CD4-positive, alpha-beta T cell treated with Interleukin-2 at 100 ng/mL for 4 hours (primary cell): Measurements from ENCODE around the gene MCM6.

Experiments used
- DNase-seq: peaks from one replicate; pipeline ENCODE4 v3.0.0-alpha.2; 2020; ENCODE audit warnings: low spot score

The MCM6 gene

DNA sequence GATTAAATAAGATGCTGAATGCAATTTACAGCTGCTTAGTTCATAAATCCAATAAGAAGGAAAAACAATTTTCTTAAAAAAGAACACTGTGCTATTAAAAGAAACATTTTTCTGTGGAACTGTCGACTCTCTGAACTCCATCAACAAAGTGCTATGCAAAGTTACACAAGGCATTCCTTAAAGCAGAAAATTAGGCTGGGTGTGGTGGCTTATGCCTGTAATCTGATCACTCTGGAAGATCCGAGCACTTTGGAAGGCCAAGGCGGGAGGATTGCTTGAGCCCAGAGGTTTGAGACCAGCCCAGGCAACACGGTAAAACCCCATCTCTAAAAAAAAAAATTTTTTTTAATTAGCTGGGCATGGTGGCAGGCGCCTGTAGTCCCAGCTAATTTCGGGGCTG is 13.0 kb downstream of the MCM6 start:
- DNase-seq = no peak

DNA sequence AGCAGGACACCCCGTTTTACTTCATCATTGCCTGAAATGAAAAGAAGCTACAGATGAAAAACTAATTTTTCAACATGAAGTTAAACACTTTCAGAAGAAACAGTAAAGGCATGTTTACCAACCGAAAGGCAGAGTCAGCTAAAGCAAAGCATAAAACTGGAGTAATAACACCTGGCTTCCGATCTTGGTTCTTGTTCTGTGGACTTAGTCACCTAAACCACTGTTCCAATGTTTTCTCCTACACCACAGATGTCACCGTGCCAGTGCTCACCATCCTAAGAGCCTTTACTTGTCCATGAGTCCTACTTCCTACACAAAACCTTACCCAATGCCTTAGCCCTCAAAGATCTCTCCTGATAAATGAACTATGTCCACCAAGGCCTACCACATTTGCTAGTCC is 13.5 kb downstream of the MCM6 start:
- DNase-seq = no peak

GRCh38 chr2:135853401-135853800 is 22.8 kb downstream of the MCM6 start:
- DNase-seq = no peak

DNA sequence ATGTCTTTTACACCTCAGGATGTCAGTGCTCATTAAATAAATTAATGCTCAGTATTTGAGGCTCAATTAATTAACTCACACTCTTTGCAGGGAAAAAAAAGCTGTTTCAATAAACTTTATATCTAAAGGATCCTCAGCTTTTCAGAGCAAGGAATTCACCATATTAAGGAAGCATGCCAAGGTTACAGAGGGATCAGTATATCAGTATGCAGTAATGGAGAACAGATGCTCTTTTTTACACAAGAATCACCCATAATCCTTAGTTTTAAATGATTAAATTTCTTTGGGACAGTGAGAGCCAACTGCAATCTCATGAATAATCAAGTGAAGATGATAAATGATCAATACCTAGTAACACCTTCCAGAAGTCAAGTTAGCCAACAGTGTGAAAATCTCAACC is 24.4 kb downstream of the MCM6 start:
- DNase-seq = no peak

DNA sequence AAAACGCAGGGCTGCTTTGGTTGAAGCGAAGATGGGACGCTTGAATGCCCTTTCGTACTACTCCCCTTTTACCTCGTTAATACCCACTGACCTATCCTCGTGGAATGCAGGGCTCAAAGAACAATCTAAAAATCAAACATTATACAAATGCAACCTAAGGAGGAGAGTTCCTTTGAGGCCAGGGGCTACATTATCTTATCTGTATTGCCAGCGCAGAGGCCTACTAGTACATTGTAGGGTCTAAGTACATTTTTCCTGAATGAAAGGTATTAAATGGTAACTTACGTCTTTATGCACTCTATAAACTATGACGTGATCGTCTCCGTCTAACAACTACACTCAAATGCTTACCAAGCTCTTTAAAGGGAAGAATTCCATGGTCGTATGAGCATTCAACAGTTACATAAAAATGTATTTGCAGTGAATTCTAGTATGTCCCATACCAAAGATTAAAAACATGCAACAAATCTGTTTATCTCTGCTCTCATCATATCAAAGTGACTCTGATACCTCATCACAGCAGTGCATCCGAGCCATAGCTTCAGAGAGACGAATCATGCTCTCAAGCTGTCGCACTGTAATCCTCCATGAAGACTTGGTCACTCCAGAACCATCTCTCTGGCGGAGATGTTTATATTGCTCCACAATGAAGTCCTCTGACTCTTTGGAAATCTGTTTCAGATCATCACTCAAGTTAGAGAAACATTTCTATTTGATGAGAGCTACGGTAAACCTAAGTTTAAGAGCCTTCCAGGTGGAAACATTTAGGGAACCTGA is 25.2 kb downstream of the MCM6 start:
- no peak for DNase-seq

DNA sequence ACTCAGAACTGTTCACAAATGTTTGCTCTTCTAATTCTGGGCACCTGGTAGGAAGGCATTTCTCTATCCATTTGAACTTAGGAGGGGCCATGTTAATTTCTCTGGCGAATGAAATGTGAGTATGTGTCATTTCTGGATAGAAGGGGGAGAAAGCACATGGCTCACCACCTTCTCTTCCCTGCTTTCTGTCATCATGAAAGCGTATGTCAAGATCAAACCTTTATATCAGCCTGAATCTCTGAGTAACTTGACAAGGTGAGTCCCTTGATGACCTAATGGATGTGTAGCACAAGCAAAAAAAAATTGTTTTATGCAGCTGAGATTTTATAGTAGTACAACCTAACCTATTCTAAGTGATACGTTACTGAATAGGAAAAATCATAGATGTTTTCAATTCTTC is 27.2 kb downstream of the MCM6 start:
- no peak for DNase-seq

DNA sequence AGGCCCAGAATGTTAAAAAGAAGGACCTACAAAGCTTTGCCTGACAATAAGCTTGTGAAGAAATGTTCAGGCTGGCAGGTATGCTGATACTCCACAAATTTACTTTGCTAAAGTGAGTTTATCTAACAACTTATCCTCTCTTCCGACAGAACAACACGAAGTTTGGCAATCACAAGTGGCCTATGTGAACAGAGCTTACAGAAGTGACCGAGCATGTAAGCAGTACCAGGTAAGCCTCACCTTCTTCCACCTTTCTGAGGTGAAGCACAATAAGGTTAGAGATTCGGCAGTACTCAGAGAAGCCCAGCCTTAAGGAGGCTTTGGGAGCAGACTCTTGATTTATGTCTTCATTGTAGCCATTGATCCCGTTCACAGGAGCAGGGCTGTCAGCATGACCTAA is 30.2 kb downstream of the MCM6 start:
- no peak for DNase-seq

DNA sequence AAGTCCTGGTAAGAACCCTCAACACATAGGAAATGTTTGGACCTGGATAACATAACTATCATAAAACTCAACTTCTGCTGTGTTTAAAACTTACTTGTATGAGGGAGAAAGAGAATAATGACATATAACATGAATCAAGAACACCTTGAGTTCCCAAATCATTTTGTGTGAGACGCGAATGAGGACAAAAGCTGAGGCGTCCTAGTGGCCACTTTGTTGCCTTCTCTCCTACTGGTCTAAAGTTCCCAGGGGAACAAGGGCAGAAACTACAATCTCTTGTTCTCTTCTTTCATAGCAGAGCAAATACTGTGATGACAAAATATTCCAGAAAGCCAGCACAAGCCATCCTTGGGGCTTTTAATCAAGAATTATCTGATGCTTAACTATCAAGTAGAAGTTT is 31.0 kb downstream of the MCM6 start:
- no peak for DNase-seq

DNA sequence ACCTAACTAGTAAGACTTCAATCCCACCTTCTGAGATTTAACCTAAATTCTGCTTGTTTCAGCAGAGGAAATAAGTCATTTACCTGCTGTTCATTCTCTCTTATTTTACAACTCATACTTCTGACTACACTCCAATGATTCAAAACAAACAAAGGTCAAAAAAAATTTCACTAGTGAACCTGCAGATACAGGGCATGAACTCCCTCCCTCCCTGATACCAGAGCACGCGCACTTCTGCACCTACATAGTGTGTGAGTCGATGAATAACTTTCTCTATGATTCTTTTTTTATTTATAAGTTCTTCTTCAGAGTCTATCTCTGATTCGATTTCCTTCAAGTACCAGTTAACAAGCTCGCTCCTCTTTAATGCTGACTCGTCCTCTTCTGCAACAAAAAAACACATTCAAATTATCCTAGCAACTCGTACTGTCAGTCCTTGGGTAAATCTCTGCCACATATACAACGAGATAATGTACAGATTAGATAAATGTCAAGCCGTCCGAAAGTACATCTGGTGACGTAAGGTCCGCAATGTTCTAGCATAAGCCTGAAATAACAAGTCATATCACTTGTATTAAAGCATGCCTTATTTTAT is 31.8 kb downstream of the MCM6 start:
- DNase-seq = no peak

DNA sequence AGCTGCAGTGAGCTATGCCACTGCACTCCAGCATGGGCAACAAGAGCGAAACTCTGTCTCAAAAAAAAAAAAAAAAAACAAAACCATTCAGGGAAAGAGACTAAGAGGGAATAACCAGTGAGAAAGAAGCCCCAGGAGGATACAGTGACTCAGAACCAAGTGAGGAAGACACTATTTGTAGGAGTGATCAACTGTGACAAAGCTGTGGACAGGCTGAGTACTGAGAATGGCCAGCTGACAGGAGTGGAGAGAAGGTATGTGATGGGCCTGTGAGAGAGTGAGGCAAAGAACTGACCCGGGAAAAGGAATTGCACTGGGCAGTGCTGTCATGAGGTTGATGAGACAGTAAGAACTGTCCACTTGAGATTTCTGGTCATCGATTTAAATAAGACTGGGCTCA is 32.6 kb downstream of the MCM6 start:
- DNase-seq = no peak

DNA sequence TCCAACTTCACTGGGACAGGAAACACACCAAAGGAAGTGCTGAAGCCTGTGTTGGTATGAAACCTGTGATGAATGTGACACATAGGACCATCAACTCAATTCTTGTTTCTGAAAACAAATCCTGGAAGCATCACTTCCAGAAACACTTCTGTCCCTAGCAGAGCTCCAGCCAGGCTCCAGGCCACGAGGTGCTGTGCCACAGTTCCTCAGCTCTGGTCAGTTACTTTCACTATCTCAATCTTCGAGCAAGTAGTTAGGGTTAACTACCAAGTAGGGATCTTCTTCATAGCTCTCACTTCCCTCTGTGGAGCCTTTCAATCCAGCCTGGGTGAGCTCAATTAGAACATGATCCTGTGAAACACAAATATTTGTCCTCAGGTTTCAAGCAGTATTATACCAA is 35.6 kb downstream of the MCM6 start:
- DNase-seq = no peak

- no peak for DNase-seq
Measured at GRCh38 chr2:135839713-135840112, 36.5 kb downstream of the MCM6 start.

GRCh38 chr2:135838502-135838901 is 37.7 kb downstream of the MCM6 start:
- DNase-seq = no peak

DNA sequence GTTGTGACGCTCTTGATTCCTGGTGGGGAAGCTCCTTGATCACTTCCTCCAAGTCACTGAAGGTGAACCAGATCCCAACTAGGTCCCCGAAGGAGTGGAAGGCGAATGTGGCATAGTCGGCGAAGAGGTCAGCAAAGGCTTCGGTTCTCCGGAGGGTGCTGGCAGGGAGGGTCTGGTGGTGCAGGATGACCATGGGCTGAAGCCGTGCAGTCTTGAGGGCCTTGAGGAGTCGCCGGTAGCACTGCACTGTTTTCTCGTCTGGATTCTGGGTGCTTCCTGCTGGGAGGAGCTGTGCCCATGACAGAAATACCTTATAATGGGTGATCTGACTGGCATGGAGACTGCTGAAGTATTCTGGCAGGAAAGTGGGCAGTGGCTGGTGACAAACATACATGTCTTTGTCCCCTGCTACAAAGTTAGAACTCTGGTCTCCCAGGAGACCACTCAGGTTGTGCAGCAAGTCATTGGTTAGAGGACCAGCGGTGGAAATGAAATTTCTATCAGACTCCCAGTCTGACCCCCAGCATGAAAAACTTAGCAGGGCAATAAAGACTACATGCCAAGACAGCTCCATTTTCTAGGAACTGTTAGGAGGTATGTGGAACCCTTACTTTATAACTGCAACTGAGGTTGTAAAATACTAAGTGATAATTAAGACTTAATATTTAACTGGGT is 39.5 kb downstream of the MCM6 start, which contains the start of gene LCT:
TSS of gene LCT (minus strand) at position 589 of the 675 bp plus-strand sequence. CDS start at position 574, 15 bp downstream.
- DNase-seq = no peak

DNA sequence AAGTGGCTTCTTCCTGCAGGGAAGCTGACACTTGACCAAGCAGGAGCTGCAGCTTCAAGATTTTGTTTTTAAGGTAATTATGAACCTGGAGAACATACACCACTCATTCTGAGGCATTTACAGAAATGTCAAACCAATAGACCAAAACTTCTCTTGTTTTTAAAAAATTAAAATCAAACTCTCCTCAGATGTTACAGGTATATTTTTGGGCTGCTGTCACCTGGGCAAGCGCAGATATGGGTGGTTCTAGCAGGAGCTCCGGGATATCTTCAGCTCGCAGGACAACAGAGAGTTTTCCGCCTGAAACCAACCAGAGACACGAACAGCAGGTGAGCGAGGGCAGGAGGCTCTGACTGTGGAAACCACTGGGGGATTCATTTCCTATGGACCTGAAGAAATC is 43.4 kb downstream of the MCM6 start:
- DNase-seq = no peak

GRCh38 chr2:135831180-135831812 is 44.9 kb downstream of the MCM6 start:
- DNase-seq = no peak

DNA sequence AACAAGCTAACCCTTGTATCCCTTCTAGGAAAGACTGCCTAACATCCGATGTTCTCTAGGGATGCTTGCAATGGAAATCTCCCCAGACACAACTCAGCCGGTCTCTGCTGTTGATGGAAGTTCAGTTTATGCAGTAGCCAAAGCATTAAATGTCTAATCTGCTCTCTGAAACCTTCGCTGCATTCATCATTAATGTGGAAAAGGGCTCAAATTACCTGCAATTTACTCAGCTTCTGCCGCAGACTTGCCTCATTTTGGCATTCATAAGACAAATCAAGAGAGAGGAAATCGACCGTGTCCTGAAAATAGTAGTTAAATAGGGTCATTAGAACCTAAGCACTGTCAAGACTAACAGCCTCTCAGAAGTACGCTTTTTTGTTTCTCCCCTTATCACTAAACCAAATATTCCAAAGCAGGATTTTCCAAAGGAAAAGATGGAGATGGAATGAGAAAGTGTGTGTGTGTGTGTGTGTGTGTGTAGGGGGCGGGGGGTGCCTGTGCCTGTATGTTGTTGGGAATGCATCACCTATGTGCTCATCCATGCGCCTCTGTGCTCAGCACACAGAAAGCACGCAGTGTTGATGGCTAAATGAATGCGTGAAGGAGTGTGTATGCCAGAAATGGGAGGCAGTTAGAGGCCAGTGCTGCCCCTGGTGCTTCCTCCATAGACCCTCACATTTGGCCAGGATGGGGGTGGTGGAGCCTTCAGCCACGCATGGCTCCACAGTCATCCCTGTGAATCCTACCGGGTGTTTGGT is 46.7 kb downstream of the MCM6 start:
- DNase-seq = no peak

DNA sequence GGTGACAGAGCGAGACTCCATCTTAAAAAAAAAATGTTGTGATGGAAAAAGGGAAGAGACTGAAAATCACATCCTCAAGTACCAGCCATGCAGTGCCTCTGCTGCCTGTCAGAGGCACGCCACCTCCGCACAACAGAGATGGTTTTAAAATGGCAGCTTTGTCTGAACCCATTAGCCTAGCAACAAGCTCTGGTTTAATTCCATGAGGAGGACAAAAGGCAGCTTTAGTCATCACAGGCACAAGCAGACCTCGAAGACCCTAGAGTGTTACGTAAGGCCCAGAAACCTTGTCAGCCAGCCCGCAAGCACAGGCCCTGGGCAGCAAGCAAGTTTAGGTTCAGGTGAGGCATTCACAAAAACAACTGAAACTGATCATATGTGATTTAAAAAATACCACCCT is 49.7 kb downstream of the MCM6 start:
- no peak for DNase-seq

GRCh38 chr2:135825550-135826176 is 50.6 kb downstream of the MCM6 start:
- DNase-seq = no peak

DNA sequence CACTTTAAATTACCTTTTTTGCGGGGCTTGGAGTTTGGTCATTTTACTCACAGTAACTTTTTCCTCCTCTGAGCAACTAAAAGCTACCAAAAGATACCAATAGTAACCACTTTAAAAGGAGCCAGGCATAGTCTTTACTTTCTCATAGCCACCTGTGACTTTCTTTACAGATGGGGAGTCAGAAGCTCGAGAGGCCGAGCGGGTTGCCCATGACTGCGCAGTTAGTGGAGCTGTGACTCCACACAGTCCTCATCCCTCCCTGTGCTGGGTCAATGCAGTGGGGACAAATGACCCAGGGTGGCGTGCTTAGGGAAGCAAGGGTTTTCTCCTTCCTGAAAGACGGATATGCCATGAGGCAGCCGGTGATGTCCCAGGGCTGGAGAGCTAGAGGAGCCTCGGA is 51.1 kb downstream of the MCM6 start:
- DNase-seq = no peak

DNA sequence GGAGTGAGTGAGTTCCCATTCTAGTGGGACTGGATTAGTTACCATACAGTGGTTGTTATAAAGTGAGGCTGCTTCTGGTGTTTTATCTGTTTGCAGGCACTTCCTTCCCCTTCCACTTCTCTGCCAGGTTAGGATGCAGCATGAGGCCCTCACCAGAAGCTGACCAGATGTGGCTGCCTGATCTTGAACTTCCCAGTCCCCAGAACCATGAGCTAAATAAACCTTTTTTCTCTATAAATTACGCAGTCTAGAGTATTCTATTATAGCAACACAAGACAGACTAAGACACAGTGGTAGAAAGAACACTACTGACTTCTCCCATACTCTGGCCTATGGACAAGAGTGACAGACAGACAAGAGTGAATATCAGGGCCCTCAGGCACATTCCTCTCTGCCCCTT is 53.4 kb downstream of the MCM6 start:
- no peak for DNase-seq

DNA sequence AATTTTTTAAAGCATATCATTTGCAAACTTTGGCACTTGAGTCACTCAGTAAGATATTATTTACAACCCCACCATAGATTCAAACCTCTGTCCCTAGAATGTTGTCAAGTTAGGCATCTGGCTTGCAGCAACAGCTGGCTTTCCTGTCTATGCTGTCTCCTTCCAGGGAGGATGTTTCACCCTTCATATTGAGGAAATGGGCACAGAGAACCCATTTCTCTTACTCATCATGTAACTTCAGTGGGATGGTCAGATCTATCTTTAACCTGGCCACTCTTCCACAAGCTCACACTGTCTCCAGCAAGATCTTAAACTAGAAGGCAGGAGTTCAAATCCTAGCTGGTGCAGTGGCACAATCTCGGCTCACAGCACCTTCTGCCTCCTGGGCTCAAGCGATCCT is 55.1 kb downstream of the MCM6 start:
- DNase-seq = no peak
